Mesodermal cell (in vitro differentiated cells): ENCODE results near the gene UBASH3B.

Source experiments
- H3K27ac ChIP-seq: 2 replicates; pipeline ENCODE4 v1.7.0; 2013; ENCODE audit warnings: mild to moderate bottlenecking, low read depth, low read length, moderate library complexity; ENCODE audit not compliant: severe bottlenecking
- H3K36me3 ChIP-seq: 2 replicates; pipeline ENCODE4 v1.7.1; 2013; ENCODE audit warnings: mild to moderate bottlenecking, low read length, moderate library complexity; ENCODE audit not compliant: control insufficient read depth, insufficient read depth
- H3K4me1 ChIP-seq: one replicate; pipeline ENCODE4 v1.7.1; 2013; ENCODE audit warnings: mild to moderate bottlenecking, low read length; ENCODE audit not compliant: insufficient read depth, control insufficient read depth, poor library complexity, severe bottlenecking
- H3K4me3 ChIP-seq: 2 replicates; pipeline ENCODE4 v1.7.0; 2013; ENCODE audit warnings: low read length, control low read depth, mild to moderate bottlenecking; ENCODE audit not compliant: insufficient read depth, poor library complexity, severe bottlenecking; ENCODE audit errors: extremely low read depth
- H3K9me3 ChIP-seq: 2 replicates; pipeline ENCODE4 v1.7.1; 2013; ENCODE audit warnings: mild to moderate bottlenecking, low read length, moderate library complexity; ENCODE audit not compliant: control insufficient read depth
- WGBS, 2 experiments: methylation state at CpG; one replicate each; pipeline ENCODE4 v1.1.5; 2013; ENCODE audit warnings: missing lambda C conversion rate in 2 of 2; ENCODE audit not compliant: insufficient coverage in 2 of 2; 5-methylcytosine and 5-hydroxymethylcytosine counted together

The UBASH3B gene

GRCh38 chr11:122732342-122733315, 77.1 kb downstream of the UBASH3B start:
- Histone ChIP-seq H3K4me3 (no peak overlapping the region), H3K27ac (peak overlapping the region; percentile 69), H3K9me3 (no peaks in the 10 kb centered on the region), H3K36me3 (peaks cover 6% of the 10 kb centered on the region), H3K4me1 (peaks cover 59% of the 10 kb centered on the region)
- 87 to 100% methylated on average over 2 of the region's 8 CpGs for WGBS, 2 experiments

- peaks cover 56% of the 10 kb centered on the region for H3K4me1 ChIP-seq
- H3K4me3 ChIP-seq: no peak overlapping the region
- H3K9me3 ChIP-seq: no peaks in the 10 kb centered on the region
- 80% methylated on average over 1 of the region's 4 CpGs; no CpG with 5 or more reads in 1 of the 2 experiments for WGBS, 2 experiments
- H3K36me3 ChIP-seq: peaks cover 3% of the 10 kb centered on the region
- H3K27ac ChIP-seq: peak overlapping the region; percentile 53
Observed at GRCh38 chr11:122733318-122733717, 77.8 kb downstream of the UBASH3B start.

GRCh38 chr11:122734848-122735496, 79.5 kb downstream of the UBASH3B start:
- H3K36me3 ChIP-seq: peaks cover 3% of the 10 kb centered on the region
- H3K27ac ChIP-seq: no peak overlapping the region
- WGBS, 2 experiments: 88 to 100% methylated on average over 1 of the region's 3 CpGs
- H3K4me1 ChIP-seq: peaks cover 56% of the 10 kb centered on the region
- no peaks in the 10 kb centered on the region for H3K9me3 ChIP-seq
- H3K4me3 ChIP-seq: no peak overlapping the region

- WGBS, 2 experiments: 78 to 81% methylated on average over 4 of the region's 5 CpGs
- Histone ChIP-seq H3K4me1 (peaks cover 56% of the 10 kb centered on the region), H3K27ac (peak overlapping the region; percentile 10), H3K36me3 (peaks cover 4% of the 10 kb centered on the region), H3K4me3 (no peak overlapping the region), H3K9me3 (no peaks in the 10 kb centered on the region)
Observed at GRCh38 chr11:122737951-122738693, 82.6 kb downstream of the UBASH3B start.

- WGBS, 2 experiments: 84 to 88% methylated on average over 10 to 11 of the region's 12 CpGs
- H3K27ac ChIP-seq: peak overlapping the region; percentile 10
Observed at GRCh38 chr11:122741613-122742300, 86.2 kb downstream of the UBASH3B start.

GRCh38 chr11:122742301-122743018, 86.9 kb downstream of the UBASH3B start:
- peaks cover 31% of the 10 kb centered on the region for H3K4me1 ChIP-seq

More at GRCh38 chr11:122741613-122742300, 86.2 kb downstream of the UBASH3B start:
- Histone ChIP-seq H3K4me3 (no peak overlapping the region), H3K9me3 (no peaks in the 10 kb centered on the region), H3K36me3 (peaks cover 4% of the 10 kb centered on the region), H3K4me1 (peaks cover 35% of the 10 kb centered on the region)

GRCh38 chr11:122743097-122743741, 87.7 kb downstream of the UBASH3B start:
- Histone ChIP-seq H3K36me3 (peaks cover 7% of the 10 kb centered on the region), H3K4me3 (no peak overlapping the region), H3K27ac (no peak overlapping the region), H3K4me1 (peaks cover 29% of the 10 kb centered on the region), H3K9me3 (no peaks in the 10 kb centered on the region)
- WGBS, 2 experiments: 85 to 89% methylated on average over 5 of the region's 6 CpGs

More at GRCh38 chr11:122742301-122743018, 86.9 kb downstream of the UBASH3B start:
- Histone ChIP-seq H3K36me3 (peaks cover 4% of the 10 kb centered on the region), H3K27ac (no peak overlapping the region), H3K9me3 (no peaks in the 10 kb centered on the region), H3K4me3 (no peak overlapping the region)
- WGBS, 2 experiments: 91 to 94% methylated on average over 6 to 8 of the region's 11 CpGs

GRCh38 chr11:122743949-122744348, 88.4 kb downstream of the UBASH3B start:
- Histone ChIP-seq H3K27ac (no peak overlapping the region), H3K36me3 (peaks cover 7% of the 10 kb centered on the region), H3K9me3 (no peaks in the 10 kb centered on the region), H3K4me1 (peaks cover 35% of the 10 kb centered on the region), H3K4me3 (no peak overlapping the region)
- WGBS, 2 experiments: 85 to 87% methylated on average over 3 to 4 of the region's 6 CpGs

- H3K4me3 ChIP-seq: no peak overlapping the region
- peaks cover 38% of the 10 kb centered on the region for H3K4me1 ChIP-seq
- H3K36me3 ChIP-seq: peaks cover 7% of the 10 kb centered on the region
- H3K27ac ChIP-seq: no peak overlapping the region
- H3K9me3 ChIP-seq: no peaks in the 10 kb centered on the region
- WGBS, 2 experiments: 91 to 95% methylated on average over 5 of the region's 5 CpGs
Observed at GRCh38 chr11:122744357-122744756, 88.8 kb downstream of the UBASH3B start.
